HG03108 (cell line): ENCODE measurements around the gene SWAP70.
"Not testable (repeated sequence)": the region's sequence is repeated elsewhere in the genome, so short reads cannot be mapped to it uniquely, and the experiment has no call there.

Experiments used
- ATAC-seq: cut with Tn5 transposase; IDR thresholded peaks from one replicate; pipeline ENCODE4 v1.9.1; 2021; ENCODE audit warnings: moderate library complexity; ENCODE audit not compliant: unreplicated experiment

The SWAP70 gene

GRCh38 chr11:9663699-9664275 is at the start of gene SWAP70:
SWAP70 (plus strand) TSS chr11:9664077; CDS start chr11:9664180, 103 bp downstream.
- ATAC-seq = peak; percentile 74

DNA sequence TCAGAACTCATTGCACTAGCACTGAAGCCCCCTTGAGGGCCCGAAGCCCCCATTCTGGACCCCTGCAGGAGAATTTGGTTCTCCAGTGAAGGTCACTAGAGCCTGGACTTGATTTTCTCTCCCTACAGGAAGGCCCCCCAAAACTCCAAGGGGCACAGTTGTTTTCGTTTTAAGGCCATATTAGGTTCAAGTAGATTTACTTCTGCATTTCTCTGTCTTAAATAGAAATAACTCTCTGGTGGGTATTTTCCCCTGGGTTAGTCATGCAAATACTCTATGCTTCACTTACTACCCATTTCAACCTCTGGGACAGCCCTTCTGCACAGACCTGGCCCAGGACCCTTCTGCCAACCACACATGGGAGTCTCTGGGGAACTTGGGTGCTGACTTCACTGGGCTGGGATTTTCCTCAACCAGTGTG is 48.8 kb upstream of the SWAP70 start:
- peak; percentile 51 for ATAC-seq

GRCh38 chr11:9616042-9616675 is 47.7 kb upstream of the SWAP70 start:
- ATAC-seq = no peak

DNA sequence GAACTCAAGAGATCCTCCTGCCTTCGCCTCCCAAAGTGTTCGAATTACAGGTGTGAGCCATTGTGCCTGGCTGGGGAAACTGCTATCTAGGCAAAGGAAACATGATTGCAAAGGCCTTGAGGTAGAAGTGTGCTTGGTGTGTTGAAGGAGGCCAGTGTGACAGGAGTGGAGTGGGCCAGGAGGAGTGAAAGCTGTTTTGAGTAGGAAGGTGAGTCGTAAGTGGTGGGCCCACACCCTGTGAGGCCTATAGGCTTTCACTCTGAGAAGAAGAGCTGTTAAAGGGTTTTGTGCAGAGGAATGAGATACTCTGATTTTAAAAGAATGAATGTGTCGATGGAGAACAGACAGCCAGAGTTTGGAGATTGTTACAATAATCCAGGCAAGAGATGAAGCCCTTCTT is 47.0 kb upstream of the SWAP70 start:
- ATAC-seq = no peak

GRCh38 chr11:9617940-9618339 is 45.9 kb upstream of the SWAP70 start:
- no peak for ATAC-seq

DNA sequence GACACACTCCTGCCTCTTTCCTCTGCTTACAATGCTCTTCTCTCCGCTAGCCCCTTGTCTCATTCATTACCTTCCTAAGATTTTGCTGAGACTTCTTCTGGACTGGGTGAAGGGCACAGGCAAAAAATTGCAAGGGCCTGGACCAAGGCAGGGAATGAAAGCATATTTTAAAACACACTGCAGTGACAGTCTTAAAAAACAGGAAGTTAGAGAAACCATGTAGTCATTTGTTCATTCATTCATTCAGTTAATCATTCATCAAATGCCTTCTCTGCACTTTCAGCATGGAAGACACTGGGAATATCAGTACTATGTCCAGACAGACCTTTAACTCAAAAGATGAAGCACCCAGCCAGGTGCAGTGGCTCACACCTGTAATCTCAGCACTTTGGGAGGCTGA is 44.9 kb upstream of the SWAP70 start:
- ATAC-seq = no peak

DNA sequence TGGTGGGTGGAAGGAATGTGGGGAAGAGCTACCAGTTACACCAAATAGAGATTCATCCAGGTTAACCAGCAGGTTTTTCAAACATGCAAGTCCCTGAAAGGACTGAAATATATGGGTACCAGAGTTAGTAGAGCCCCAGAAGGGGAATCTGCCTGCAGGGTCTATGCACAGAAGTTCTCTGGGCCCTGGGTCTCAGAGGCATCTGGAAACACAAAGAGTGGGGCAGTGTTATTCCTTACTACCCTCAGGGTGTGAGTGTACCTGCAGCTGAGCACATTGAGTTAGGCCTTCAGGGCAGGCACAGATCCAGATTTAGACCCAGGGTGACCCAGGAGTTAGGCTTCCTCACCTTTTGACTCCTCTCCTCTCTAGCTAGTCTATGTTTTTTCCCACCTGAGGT is 43.9 kb upstream of the SWAP70 start:
- no peak for ATAC-seq

DNA sequence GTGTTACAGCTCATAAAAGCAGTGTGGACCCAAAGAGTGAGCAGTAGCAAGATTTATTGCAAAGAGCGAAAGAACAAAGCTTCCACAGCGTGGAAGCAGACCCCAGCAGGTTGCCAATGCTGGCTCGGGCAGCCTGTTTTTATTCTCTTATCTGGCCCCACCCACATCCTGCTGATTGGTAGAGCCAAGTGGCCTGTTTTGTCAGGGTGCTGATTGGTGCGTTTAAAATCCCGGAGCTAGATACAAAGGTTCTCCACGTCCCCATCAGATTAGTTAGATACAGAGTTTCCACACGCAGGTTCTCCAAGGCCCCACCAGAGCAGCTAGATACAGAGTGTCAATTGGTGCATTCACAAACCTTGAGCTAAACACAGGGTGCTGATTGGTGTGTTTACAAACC is 41.5 kb upstream of the SWAP70 start:
- ATAC-seq = not testable (repeated sequence)

- not testable (repeated sequence) for ATAC-seq
These were observed 40.8 kb upstream of the SWAP70 start for GRCh38 chr11:9623053-9623452.

DNA sequence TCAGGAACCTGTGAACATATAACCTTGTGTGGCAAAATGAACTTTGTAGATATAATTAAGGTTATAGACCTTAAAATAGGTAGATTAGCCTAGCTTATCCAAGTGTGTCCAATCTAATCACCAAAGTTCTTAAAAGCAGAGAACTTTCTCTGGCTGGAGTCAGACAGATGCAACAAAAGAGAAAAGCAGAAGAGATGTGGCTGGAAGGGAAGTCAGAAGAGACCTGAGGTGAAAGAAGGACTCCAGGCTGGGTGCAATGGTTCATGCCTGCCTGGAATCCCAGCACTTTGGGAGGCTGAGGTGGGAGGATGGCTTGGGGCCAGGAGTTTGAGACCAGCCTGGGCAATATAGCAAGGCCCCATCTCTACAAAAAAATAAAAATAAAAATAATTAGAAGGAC is 39.4 kb upstream of the SWAP70 start:
- no peak for ATAC-seq

- ATAC-seq = no peak
These were observed 38.7 kb upstream of the SWAP70 start for GRCh38 chr11:9625162-9625561.

DNA sequence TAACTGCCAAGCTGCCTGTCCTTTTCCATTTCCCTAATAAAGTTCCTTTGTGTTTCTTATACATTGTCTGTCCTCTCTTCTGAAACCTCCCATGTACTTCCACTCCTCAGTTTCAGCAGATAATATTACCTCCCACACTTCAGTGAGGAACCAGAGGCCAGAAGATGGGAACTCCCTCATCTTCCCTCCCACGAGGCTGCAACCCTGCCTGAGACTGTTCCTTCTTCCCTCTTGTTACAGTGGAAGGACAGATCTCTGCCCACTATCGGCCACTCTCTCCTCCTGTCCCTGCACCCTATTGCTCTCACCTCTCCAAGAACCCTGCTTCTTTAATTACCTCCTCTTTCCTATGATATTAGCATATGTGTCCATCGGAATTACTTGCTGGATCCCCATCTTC is 38.1 kb upstream of the SWAP70 start:
- ATAC-seq = no peak

DNA sequence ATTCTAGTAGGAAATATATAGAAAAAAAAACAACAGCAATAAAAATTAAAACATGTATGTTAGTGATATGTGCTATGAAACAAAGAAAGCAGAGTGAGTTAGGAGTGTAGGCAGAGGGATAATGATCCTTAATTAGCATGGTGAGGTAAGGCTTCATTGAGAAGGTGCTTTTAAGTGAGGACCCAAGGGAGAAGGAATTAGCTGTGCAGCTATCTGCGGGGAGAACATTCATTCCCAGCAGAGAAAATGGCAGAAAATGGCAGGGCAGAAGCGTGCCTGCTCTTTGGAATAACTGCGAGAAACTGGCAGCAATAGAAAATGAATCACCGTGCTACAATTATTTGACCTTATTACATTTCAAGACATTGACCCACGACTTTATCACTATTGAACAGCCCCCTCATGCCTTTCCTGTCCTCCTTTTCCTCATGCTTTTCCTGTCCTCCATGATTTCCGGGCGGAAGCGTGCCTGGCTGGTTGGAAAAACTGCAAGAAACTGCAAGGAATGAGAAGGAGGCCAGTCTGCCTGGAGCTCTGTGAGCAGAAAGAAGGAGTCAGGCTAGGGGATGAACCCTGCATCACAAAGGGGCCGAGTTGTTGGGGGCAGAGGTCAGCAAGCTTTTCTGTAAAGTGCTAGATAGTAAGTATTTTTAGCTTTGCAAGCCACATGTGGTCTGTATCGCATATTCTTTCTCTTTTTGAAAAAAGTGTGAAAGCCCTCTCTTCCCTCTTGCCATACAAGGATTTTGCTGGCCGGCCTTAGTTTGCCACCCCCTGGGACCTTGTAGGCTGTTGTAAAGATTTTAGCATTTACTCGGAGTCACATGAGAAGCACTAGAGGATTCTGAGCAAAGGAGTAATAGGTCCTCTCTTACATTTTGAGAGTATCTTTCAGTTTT is 37.1 kb upstream of the SWAP70 start:
- ATAC-seq = no peak

GRCh38 chr11:9629064-9629463 is 34.8 kb upstream of the SWAP70 start:
- ATAC-seq = no peak

DNA sequence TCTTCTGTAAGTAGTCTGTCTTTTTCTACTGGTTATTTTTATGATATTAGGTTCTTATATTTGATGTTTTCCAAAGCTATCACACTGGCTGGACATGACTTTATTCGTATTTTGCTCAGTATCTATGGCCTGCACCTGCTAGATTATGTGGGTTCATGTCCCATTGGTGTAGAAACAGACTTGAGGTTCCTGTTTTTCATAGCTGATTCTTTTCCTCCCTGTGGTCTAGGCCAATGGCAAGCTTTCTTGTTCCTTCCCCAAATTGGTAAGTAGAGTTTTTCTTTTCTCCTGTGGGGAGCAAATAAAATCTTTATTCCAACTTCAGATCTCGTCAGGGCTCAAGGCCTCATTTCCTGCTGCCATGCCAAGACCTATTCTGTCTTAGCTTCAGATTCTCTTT is 30.2 kb upstream of the SWAP70 start:
- no peak for ATAC-seq

DNA sequence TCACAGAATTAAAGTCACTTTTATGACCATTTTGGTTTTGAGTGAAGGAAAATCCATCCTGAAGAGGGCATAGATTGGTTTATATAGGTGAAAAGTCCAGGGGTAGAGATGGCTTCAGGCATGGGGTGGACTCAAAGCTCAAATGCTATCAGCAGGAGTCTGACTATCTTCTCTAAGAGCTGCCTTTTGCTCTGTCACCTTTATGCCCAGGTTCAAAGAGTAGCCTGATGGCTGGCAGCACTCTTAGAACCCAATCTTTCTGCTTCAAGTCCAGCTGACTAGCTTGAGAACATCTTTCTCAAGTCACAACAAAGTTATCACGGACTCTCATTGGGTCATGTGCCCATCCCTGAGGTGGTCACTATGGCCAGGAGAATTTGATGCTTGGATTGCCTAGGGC is 27.2 kb upstream of the SWAP70 start:
- no peak for ATAC-seq

- ATAC-seq = no peak
These were observed 24.8 kb upstream of the SWAP70 start for GRCh38 chr11:9639099-9639498.

DNA sequence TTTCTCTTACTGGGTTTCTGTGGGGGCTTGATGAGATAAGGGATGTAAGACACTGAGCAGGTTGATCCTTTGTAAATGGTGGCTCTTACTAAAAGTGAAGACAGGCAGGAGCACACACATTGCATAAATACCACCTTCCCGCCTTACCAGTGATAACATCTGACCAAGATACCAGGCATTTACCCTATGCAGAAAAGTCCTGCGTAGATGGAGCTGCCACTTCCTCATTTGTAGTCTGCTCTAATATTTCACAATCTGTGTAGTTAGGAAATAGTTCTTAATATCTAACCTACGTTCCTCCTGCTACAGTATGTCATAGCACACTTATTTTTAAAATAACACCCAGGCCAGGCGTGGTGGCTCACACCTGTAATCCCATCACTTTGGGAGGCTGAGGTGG is 23.9 kb upstream of the SWAP70 start:
- ATAC-seq = no peak

GRCh38 chr11:9642894-9643293 is 21.0 kb upstream of the SWAP70 start:
- no peak for ATAC-seq

- ATAC-seq = peak; percentile 89
These were observed 20.1 kb upstream of the SWAP70 start for GRCh38 chr11:9643751-9644150.

DNA sequence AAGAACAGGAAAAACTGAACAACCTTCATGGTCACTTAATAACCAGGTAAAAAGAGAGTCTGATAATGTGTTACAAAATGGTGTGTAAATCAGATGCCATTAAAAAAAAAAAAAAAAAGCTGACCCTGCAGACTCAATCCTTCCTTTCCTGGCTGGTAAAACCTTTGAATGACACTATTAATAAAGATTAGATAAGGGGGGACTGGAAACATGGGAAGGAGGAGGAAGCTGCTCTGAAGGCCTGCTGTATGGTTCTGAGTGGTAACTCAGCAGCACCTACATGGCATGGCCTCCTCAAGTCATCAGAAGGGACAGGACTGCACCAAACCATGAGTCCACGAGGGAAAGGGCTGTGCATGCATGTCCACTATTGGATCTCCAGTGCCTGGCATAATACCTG is 18.0 kb upstream of the SWAP70 start:
- ATAC-seq = no peak

DNA sequence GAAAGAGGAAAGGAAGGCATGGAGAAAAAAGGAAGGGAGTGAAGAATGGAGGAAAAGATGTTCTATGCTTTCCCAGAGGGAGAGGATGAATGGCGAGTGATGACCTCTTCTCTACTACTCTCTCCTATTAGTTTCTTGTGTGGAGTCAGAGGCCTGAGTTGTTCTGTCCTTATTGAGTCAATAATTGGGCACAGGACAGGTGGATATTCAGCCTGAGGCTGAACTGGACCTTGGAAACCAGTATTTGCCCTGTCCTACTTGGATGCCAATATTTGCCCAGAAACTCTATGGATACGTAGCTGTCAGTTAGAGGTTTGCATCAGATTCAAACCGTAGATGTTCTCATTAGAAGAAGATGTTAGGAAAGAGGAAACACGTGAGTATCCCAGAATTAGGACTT is 17.6 kb upstream of the SWAP70 start:
- ATAC-seq = no peak
